OCI-LY7 (cell line): ENCODE data around the gene FDCSP. TPM values are rescaled to one million over a fixed set of nuclear protein-coding genes. Genes with fewer than 3 reads are reported as not detected.

Source experiments
- Bru-seq: library from RNA; stranded (reverse); fragments of 400-500 nt; gene quantifications from one replicate; lab custom pipeline; 2021; lab: Mats Ljungman, UMichigan
- BruChase-seq, 2 experiments: library from RNA; stranded (reverse); fragments of 400-500 nt; gene quantifications; one replicate each; lab custom pipeline; 2021; lab: Mats Ljungman, UMichigan
- BruUV-seq: library from RNA; stranded (reverse); fragments of 400-500 nt; replicated peaks from 2 replicates; lab custom pipeline; 2021; lab: Mats Ljungman, UMichigan
- CTCF ChIA-PET: fragments of 300-600 bp; sonication (Branson Sonifier 250); formaldehyde crosslinking; loops from one replicate; lab custom pipeline; 2022; ENCODE audit warnings: antibody characterized with exemption; ENCODE audit not compliant: unreplicated experiment; lab: Charles Lee
- POLR2A ChIA-PET: fragments of 300-600 bp; sonication (Branson Sonifier 250); formaldehyde crosslinking; loops from one replicate; lab custom pipeline; 2022; ENCODE audit warnings: antibody characterized with exemption; lab: Charles Lee
- DNase-seq: peaks from one replicate; pipeline ENCODE4 v3.0.0-alpha.2; 2015; ENCODE audit warnings: low spot score
- H2AFZ ChIP-seq: fragments of 200-600 bp; sonication (generic), shearing (Covaris generic); 2 replicates; pipeline ENCODE4 v1.6.1; 2014; ENCODE audit warnings: mild to moderate bottlenecking, antibody characterized with exemption, low read length, moderate library complexity
- H3K27ac ChIP-seq: fragments of 200-600 bp; sonication (generic); 2 replicates; pipeline ENCODE4 v1.5.1; 2014; ENCODE audit warnings: mixed run types, low read depth, mild to moderate bottlenecking, moderate library complexity, low read length, inconsistent platforms; ENCODE audit not compliant: poor library complexity, severe bottlenecking
- H3K36me3 ChIP-seq: fragments of 200-600 bp; sonication (generic); 2 replicates; pipeline ENCODE4 v1.6.1; 2014; ENCODE audit warnings: mild to moderate bottlenecking, antibody characterized with exemption, low read length, moderate library complexity, mixed read lengths; ENCODE audit not compliant: insufficient read depth
- H3K4me1 ChIP-seq: fragments of 200-600 bp; sonication (generic); 2 replicates; pipeline ENCODE4 v1.5.1; 2014; ENCODE audit warnings: mild to moderate bottlenecking, low read length; ENCODE audit not compliant: insufficient read depth, poor library complexity, severe bottlenecking
- H3K4me2 ChIP-seq: fragments of 200-600 bp; sonication (generic); 2 replicates; pipeline ENCODE4 v1.6.1; 2014; ENCODE audit warnings: mild to moderate bottlenecking, low read length
- H3K4me3 ChIP-seq: fragments of 200-600 bp; sonication (generic); 2 replicates; pipeline ENCODE4 v1.5.1; 2014; ENCODE audit warnings: mild to moderate bottlenecking, low read depth, low read length; ENCODE audit not compliant: poor library complexity, severe bottlenecking
- H3K79me2 ChIP-seq: fragments of 200-600 bp; sonication (generic); 2 replicates; pipeline ENCODE4 v1.6.1; 2016; ENCODE audit warnings: low read depth, mild to moderate bottlenecking, low read length, moderate library complexity, mixed read lengths; ENCODE audit not compliant: insufficient read depth
- H3K9me2 ChIP-seq: fragments of 200-600 bp; sonication (generic); 2 replicates; pipeline ENCODE4 v1.6.1; 2016; ENCODE audit warnings: mild to moderate bottlenecking, low read length, mixed read lengths; ENCODE audit not compliant: insufficient read depth
- H3K9me3 ChIP-seq: fragments of 200-600 bp; sonication (generic); 2 replicates; pipeline ENCODE4 v1.6.1; 2014; ENCODE audit warnings: mild to moderate bottlenecking, mixed run types, low read length, mixed read lengths
- H4K20me1 ChIP-seq: fragments of 200-600 bp; sonication (generic); 2 replicates; pipeline ENCODE4 v1.6.1; 2014; ENCODE audit warnings: mild to moderate bottlenecking, antibody characterized with exemption, low read length, moderate library complexity, mixed read lengths; ENCODE audit not compliant: insufficient read depth
- CTCF ChIP-seq: fragments of 200-600 bp; sonication (generic); conservative IDR thresholded peaks from 2 replicates; pipeline ENCODE4 v1.5.1; 2014; ENCODE audit warnings: mild to moderate bottlenecking, antibody characterized with exemption, low read length, moderate library complexity, mixed read lengths
- EZH2phosphoT487 ChIP-seq: fragments of 200-600 bp; sonication (generic); IDR thresholded peaks from 2 replicates; pipeline ENCODE4 v1.6.1; 2018; ENCODE audit warnings: low read depth, borderline replicate concordance, mild to moderate bottlenecking, mixed run types, antibody characterized with exemption, low read length, moderate library complexity, mixed read lengths
- intact Hi-C: fragments of 100-400 bp; cut with micrococcal nuclease; formaldehyde crosslinking; loops from one replicate; pipeline ENCODE4 v1.10.0; 2022; ENCODE audit not compliant: unreplicated experiment
- long read RNA-seq: library from polyadenylated mRNA; stranded (forward); transcript quantifications from one replicate; pipeline ENCODE4 v2.0.0, GENCODE V29; 2022
- total RNA-seq, 2 experiments: library from RNA; depleted of rRNA in 1 of 2; stranded (reverse); fragments of >200 nt in 1 of 2; shearing (Covaris generic) in 1 of 2; gene quantifications; 2 replicates each; pipeline ENCODE4 v1.2.3, GENCODE V29; 2014 to 2022

Gene FDCSP
- total RNA-seq (2014; rRNA removed; shearing (Covaris generic)) (not detected in 2 replicates), total RNA-seq (2022) (not detected in 2 replicates), Bru-seq, nascent RNA (not detected), BruChase-seq, experiment 1, labeled RNA remaining after a 6-hour chase (not detected), BruChase-seq, experiment 2, labeled RNA remaining after a 2-hour chase (not detected)
- long read RNA-seq = 0 reads

DNA sequence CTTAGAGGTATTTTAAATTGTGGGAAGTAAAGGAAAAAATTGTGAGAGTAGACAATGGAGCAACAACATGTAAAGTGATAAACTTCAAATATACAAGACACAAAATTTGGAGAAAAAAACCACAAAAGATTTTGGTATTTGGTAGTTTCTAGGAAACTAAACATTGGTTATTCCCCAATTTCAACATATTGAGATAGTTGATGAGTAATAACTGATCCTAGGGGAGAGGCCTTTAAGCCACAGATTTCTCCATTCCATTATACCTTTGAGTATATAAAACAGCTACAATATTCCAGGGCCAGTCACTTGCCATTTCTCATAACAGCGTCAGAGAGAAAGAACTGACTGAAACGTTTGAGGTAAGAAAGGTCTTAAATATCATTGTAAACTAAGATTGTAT lies at the start of gene FDCSP:
Gene FDCSP, plus strand, starts transcription at position 301 of the 400 bp plus-strand sequence. CDS start 5,071 bp downstream, outside the sequence.
- H3K79me2 ChIP-seq = no peaks in the 10 kb centered on the region
- no peak within 1 kb of the TSS for H3K4me2 ChIP-seq
- intact Hi-C loops = no loop called here
- BruUV-seq = no TSS peak
- H3K36me3 ChIP-seq = no peaks in the 10 kb centered on the region
- ChIA-PET CTCF (no interaction called here), POLR2A (no interaction called here)
- H3K4me3 ChIP-seq = no peak within 1 kb of the TSS
- no peak for DNase-seq
- no peak within 1 kb of the TSS for H3K27ac ChIP-seq
- no peaks in the 10 kb centered on the region for H3K4me1 ChIP-seq
- no peaks in the 10 kb centered on the region for H3K9me2 ChIP-seq
- no peaks in the 10 kb centered on the region for H3K9me3 ChIP-seq
- TF ChIP-seq CTCF = no peak
- no peaks in the 10 kb centered on the region for H4K20me1 ChIP-seq
- H2AFZ ChIP-seq = no peak within 1 kb of the TSS

DNA sequence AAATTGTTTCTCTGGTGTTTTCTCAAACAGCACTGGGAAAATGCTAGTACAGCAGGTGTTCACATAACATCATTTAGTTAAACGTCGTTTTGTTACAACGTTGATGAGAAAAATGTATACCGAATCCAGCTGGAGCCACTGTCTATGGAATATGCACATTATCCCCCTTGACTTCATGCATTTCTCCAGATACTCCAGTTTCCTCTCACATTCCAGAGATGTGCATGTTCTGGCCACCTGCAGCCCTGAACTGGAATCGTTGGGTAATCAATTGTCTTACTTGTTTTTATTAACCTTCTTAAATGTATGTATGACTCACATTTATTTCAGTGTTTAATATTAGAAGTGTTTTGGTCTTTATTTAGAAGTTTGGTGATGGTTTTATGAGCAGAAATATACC lies 48.8 kb upstream of the FDCSP start:
- CTCF ChIA-PET = no interaction called here
- Histone ChIP-seq H3K9me2 (no peaks in the 10 kb centered on the region), H2AFZ (no peak overlapping the region), H4K20me1 (no peaks in the 10 kb centered on the region), H3K4me1 (no peaks in the 10 kb centered on the region), H3K36me3 (no peaks in the 10 kb centered on the region), H3K27ac (no peak overlapping the region), H3K9me3 (no peaks in the 10 kb centered on the region), H3K4me2 (no peak overlapping the region), H3K79me2 (no peaks in the 10 kb centered on the region), H3K4me3 (no peak overlapping the region)
- BruUV-seq = no TSS peak
- POLR2A ChIA-PET = interaction anchor here (0.6 kb wide), 1 partner anchor 1275 kb away, joined by 3 read pairs; no protein-coding TSS in a partner anchor
- TF ChIP-seq CTCF = no peak
- TF ChIP-seq EZH2phosphoT487 = no peak
- intact Hi-C loops = no loop called here
- no peak for DNase-seq

DNA sequence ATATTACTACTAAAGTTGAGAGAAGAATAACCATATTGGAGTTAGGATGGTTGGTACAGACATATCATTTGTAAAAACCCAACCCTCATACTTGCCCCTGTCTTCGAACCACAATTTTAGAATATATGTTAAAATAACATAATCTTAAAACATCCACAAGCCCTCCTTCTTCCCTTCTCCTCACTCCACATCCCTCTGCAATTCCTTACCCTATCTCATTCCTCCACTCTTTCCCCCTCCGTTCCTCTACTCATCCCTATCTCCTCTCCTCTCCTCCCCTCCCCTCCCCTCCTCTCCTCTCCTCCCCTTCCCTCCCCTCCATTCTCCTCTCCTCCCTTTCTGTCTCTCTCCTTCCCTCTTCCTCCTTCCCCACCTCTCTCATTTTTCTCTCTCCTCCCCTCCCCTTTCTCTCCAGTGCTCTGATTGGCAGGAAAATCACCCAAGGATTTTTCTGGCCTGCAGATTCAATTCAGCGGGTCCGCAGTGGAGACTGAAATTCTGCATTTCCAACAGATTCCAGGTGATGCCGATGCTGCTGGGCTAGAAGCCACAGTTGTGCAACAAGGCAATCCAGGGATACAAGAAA lies 47.8 kb upstream of the FDCSP start:
- no peaks in the 10 kb centered on the region for H3K9me2 ChIP-seq
- intact Hi-C loops = no loop called here
- ChIA-PET POLR2A (no interaction called here), CTCF (no interaction called here)
- H2AFZ ChIP-seq = no peak overlapping the region
- no peaks in the 10 kb centered on the region for H3K79me2 ChIP-seq
- no peak overlapping the region for H3K27ac ChIP-seq
- no peaks in the 10 kb centered on the region for H3K9me3 ChIP-seq
- no peak for DNase-seq
- H4K20me1 ChIP-seq = no peaks in the 10 kb centered on the region
- TF ChIP-seq EZH2phosphoT487 = no peak
- H3K4me1 ChIP-seq = no peaks in the 10 kb centered on the region
- no peak overlapping the region for H3K4me3 ChIP-seq
- no peaks in the 10 kb centered on the region for H3K36me3 ChIP-seq
- no TSS peak for BruUV-seq
- H3K4me2 ChIP-seq = no peak overlapping the region
